GM18873 (cell line): ENCODE measurements around the gene UNC79.
"Not testable (repeated sequence)": the region's sequence is repeated elsewhere in the genome, so short reads cannot be mapped to it uniquely, and the experiment has no call there.

Experiments
- ATAC-seq: cut with Tn5 transposase; IDR thresholded peaks from one replicate; pipeline ENCODE4 v1.9.1; 2021; ENCODE audit warnings: mild to moderate bottlenecking, moderate library complexity, moderate number of reproducible peaks; ENCODE audit not compliant: unreplicated experiment, low FRiP score

UNC79 gene

DNA sequence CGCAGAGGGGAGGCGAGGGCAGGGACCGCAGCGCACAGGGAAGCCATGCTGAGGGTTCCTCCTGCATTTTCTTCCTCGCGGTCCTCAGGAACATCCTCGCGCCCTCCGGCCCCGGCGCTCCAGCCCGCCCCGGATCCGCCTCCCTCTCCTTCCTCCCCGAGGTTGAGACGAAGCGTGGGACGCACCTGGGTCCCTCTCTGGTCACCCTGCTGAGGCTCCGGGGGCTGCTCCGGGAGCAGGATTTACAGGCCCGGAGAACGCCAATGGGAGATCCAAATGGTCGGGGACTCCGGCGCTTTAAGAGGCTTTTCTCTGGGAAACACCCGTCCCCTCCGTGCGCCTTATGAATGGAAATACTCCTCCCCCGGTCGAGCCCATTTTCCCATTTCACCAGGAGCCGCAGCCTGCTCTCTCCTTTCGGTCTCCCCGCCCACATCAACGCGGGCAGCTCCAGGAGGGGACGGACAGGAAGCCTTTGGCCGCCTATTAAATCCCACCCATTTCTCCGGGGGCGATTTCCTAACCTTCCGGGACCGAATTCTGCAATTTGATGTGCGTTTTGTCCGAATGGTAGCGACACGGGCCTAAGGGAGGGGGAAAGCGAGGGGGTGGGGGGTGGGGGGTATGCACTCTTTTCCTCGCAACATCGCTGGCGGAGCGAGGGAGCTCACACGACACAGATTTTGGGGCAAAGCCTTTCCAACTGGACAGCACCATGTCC lies at the start of gene UNC79:
Gene UNC79, plus strand, starts transcription at position 625 of the 721 bp plus-strand sequence. Its CDS starts 91 bp downstream, at position 716.
- no peak for ATAC-seq

DNA sequence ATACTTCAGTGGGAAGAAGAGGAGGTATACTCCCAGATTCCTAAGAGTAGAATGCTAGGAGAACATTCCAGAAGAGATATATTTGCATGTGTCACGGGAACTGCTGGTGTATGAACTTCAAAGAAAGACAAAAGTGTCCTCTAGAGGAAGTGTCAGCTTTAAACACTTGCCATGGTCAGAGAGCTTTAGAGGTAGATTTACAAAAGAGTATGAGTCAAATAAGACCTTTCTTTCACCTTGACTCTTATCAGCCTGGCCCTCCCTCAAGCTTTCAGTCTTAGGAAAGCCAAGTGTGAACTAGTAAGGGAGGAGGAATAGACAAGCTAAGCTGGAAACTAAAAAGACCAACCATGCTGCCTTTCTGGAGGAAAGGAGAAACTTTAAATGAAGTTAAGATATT lies 49.1 kb upstream of the UNC79 start:
- ATAC-seq, result no peak

DNA sequence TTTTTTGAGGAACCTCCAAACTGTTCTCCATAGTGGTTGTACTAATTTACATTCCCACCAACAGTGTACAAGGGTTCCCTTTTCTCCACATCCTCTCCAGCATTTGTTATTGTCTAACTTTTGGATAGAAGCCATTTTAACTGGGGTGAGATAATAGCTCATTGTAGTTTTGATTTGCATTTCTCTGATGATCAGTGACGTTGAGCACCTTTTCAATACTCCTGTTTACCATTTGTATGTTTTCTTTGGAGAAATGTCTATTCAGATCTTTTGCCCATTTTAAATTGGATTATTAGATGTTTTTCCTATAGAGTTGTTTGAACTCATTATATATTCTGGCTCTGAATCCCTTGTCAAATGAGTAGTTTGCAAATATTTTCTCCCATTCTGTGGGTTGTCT lies 46.5 kb upstream of the UNC79 start:
- ATAC-seq, result not testable (repeated sequence)

DNA sequence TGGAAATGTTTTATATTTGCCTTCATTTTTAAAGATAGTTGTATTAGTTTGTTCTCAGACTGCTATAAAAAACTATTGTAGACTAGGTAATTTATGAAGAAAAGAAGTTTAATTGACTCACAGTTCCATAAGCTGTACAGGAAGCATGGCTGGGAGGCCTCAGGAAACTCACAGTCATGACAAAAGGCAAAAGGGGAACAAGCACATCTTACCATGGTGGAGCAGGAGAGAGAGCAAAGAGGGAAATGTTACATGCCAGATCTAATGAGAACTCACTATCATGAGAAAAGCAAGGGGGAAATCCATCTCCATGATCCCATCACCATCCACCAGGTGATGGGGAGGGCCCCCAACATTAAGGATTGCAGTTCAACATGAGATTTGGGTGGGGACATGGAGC lies 35.5 kb upstream of the UNC79 start:
- no peak for ATAC-seq

DNA sequence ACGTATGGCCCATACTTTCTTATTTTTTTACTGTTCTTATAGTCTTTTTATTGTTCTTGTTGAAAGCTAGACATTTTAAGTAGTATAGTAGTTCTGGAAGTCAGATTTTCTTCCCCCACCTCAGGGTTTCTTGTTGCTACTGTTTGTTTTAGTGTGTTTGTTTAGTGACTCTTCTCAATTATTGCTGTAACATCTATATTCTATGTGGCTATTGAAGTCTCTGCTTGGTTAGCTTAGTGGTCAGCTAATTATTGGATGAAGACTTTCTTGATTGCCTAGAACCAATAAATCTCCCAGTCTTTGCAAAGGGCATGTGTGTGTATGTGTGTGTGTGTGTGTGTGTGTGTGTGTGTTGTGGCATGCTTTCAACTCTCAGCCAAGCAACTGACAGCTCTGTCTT lies 34.3 kb upstream of the UNC79 start:
- ATAC-seq, result no peak

DNA sequence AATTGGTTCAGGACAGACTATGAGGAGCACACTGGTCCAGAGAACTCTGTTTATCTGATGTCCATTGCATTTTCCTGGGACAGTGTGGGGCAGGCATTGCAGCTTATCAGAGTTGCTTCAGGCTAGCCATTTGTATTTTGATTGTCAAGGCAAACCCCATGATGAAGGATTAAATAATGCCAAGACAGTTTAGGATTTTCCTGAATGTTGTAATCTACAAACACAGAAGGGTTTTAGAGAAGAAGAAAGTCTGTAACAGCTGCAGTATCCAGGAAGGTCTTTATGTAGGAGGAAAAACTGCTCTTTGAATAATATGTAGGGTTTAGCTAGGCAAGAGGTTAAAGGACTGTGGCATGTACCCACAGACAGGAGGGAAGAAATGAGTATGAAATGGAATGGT lies 32.2 kb upstream of the UNC79 start:
- no peak for ATAC-seq

DNA sequence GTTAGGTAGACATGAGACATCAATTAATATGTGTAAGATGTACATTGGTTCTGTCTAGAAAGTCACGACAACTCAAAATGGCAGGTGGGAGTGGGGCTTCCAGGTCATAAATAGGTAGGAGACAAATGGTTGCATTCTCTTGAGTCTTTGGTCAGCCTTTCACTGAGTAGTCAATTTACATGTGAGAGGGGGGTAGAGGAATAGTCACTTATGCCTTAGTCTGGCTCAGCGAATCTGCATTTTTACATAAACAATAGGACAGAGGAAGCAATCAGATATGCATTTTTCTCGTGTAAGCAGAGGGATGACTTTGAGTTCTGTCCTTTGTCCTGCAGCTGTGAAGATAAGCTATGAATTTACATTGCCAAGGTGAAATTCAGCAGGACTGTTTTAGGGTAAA lies 27.8 kb upstream of the UNC79 start:
- ATAC-seq, result no peak

DNA sequence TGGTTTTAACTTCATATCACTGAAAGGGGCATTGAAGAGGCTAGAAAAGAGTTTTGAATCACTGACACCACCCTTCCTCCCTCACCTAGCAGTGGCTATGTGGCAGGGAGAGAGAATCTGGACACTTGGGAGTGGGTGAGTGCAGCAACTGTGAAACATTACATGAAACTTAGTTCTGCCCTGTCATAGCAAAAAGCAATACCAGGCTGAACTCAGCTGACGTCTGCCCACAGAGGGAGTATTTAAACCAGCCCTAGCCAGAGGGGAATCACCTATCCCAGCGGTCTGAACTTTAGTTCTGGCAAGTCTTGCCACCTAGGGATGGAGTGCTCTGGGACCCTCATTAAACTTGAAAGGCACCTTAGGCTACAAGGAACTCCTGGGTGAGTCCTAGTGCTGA lies 20.7 kb upstream of the UNC79 start:
- no peak for ATAC-seq

DNA sequence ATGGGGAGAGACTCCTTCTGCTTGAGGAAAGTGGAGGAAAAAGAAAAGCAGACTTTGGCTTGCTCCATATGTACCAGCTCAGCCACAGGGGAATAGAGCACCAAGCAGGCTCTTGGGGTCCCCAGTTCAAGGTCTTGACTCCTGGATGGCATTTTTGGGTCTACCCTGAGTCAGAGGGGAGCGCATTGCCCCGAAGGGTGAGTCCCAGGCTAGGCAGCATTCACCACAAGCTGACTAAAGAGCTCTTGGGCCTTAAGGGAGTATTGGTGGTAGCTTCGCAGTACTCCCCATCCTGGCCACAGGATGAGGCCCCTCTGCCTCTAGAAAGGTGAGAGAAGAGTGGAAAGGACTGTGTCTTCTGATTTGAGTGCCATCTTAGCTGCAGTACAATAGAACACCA lies 19.8 kb upstream of the UNC79 start:
- no peak for ATAC-seq

DNA sequence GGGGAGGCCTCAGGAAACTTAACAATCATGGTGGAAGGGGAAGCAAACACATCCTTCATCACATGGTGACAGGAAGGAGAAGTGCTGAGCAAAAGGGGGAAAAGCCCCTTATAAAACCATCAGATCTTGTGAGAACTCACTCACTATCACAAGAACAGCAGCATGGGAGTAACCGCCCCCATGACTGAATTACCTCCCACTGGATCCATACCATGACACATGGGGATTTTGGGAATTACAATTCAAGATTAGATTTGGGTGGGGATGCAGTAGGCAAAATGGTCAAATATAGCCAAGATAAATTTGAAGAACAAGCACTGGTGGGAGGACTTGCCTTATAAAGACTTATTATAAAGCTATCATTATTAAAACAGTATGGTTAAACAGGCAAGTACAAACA lies 5.6 kb upstream of the UNC79 start:
- ATAC-seq, result not testable (repeated sequence)

DNA sequence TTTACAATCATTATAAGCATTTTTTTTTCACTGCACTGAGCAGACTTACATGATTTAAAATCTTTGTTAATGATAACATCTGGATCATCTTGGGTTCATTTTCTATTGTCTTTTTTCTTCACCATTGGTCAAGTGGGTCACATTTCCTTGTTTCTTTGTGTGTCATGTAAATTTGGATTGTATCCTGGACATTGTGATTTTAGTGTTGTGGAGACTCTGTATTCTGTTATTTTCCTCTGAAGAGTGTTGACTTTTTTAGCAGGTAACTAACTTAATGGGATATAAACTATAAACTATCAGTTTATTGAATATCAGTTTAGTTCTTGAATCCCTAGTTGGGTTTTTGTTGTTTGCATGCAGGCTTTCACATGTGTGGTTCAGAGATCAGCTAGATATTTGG lies 4.0 kb upstream of the UNC79 start:
- no peak for ATAC-seq

DNA sequence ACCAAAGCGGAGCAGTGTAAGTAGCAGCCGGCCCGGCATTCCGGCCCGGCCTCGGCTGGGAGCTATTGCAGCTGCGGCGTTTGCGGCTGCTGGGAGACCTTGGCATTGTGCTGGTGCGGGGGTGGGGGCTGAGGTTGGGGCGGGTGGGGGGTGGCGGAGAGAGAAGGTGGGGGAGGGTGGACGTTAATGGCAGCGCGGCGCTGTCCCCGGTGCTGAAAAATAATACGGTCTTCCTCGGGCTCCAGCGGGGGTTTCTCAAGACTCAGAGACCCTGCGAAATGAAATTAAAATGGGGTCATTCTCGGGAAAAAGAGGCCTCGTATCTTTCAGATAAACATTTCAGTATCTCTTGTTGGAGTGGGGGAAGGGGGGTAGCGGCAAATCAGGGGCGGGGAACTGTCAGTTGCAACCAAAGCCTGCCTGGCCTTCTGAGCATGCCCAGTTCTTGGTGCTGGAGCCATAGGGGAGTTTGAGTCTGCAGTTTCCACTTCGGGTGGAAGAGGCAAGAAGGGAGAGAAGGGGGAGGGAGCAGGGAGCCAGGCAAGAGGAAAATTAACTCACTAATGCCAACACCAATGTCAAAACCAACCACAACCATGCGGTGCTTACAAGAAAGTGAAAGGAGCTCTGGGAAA lies 414 bp downstream of the UNC79 start:
- no peak for ATAC-seq

DNA sequence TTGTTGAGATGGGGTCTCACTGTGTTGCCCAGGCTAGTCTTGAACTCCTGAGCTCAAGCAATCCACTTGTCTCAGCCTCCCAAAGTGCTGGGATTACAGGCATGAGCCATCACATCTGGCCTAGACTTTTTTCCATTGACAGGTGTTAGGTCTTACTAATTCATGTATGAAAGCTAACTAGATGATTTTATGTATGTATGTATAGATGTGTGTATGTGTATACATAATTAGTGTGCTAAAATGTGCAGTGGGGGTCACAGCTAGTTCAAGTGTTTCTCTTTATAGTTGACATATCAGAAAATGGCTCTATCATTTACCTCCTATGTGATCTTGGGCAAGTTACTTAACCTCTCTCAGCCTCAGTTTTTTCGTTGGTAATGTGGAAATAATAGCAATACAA lies 23.5 kb downstream of the UNC79 start:
- ATAC-seq, result no peak

DNA sequence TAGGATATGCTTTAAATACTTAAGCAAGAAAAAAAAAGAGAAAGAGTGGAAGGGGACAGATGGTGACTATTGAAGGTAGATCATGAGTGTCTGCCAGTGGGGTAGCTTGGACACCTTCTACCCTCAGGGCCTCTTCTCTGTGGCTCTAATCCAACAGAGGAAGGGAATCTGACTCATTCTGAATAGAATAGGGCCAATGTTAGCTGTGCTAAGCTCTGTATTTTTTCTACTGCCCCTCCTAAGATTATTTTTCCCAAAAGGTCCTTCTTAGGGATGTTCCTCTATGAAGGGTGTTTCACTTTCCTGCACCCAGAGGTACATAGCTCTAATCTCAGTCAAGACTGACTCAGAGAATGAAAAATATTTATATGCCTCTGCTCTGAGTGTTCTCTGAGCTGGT lies 25.6 kb downstream of the UNC79 start:
- ATAC-seq, result no peak

DNA sequence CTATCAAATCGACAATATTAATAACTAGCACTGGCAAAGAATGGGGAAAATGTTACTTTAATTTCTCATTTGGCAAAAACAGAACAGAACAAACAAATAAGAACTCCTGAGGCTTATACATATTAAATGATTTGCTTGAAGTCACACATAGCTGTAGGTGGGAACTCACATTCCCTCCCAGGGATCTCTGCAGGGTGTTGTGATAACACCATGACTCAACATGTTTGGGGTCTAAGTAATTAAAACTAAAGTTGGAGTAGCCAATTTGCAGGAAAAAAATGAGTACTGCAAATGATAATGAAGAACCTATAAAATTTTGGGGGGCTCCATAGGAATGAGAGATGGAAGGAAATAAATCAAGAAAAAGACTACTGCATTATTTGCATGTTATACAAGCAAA lies 27.5 kb downstream of the UNC79 start:
- no peak for ATAC-seq

DNA sequence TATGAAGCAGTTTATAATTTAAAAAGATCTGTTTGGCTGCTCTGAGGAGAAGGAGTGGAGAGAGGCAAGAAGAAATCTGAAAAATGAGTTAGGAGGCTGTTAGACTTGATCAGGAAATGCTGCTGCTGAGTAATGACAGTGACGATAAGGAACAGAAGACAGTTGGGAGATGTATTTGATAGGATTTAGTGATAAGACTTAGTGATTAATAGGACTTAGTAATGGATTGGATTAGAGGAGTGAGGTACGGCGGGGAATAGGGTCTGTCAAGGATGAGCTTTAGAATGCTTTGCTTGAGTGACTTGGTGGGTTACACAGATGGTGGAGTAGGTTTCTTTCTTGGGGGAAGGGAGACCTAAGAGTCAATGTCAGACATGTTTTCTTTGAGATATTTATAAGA lies 31.7 kb downstream of the UNC79 start:
- no peak for ATAC-seq

DNA sequence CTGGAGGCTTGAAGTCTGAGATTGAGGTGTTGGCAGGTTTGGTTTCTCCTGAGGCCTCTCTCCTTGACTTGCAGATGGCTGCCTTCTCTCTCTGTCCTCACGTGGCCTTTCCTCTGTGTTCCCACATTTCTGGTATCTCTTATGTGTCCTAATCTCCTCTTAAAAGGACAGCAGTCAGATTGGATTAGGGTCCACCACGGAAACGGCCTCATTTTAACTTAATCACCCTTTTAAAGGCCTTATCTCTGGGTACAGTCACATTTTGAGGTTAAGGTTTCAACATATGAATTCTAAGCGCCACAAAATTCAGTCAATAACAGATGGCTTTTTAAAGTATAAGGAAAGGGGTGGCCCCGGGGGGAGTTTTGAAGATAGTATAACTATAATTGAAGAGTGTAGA lies 33.5 kb downstream of the UNC79 start:
- ATAC-seq, result no peak

DNA sequence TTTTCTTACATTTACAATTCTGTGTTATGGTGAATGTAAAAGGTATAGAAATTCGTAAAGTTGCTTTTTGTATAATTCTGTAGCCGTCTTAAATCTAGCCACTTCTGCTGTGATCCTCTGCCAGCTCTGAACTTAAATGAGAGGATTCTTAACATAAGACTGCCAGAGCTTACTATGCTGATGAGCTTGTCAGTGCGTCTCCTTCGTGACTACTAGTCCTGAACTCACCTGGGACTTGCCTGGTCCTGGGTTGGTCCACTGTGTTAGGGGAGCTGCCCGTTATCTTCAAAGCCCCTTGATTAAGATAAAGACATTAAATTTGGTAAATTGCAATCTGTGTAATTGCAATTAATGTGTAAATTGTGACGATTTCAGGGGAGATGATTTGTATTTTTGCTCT lies 44.7 kb downstream of the UNC79 start:
- ATAC-seq, result no peak

DNA sequence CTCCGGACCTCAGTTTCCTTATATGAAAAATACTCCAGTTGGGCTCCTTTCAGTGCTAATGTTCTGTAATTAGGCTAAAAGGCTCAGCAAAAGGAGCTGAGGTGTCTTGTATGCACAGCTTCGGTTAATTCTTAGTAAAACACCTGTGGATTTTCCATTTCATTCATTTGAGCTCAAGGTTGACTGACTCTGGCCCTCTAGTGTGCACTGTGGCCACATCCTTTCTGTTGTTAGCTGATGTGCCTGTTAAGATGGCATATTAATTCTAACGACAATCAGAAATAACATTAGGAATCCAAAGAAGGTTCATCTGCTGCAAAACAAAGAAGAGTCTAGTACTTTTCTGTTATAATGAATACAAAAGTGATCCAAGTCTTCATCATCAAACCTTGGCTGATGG lies 45.6 kb downstream of the UNC79 start:
- no peak for ATAC-seq

DNA sequence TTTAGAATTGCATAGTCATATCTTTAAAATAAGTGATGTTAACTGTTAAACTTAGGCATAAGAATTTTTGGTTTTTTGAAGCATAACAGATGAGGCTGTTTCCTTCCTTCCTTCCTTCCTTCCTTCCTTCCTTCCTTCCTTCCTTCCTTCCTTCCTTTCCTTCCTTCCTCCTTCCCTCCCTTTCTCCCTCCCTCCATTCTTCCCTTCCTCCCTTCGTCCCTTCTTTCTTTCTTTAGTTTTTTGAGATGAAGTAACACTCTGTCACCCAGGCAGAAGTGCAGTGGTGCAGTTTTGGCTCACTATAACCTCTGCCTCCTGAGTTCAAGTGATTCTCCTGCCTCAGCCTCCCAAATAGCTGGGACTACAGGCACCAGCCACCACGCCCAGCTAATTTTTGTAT lies 48.3 kb downstream of the UNC79 start:
- not testable (repeated sequence) for ATAC-seq

DNA sequence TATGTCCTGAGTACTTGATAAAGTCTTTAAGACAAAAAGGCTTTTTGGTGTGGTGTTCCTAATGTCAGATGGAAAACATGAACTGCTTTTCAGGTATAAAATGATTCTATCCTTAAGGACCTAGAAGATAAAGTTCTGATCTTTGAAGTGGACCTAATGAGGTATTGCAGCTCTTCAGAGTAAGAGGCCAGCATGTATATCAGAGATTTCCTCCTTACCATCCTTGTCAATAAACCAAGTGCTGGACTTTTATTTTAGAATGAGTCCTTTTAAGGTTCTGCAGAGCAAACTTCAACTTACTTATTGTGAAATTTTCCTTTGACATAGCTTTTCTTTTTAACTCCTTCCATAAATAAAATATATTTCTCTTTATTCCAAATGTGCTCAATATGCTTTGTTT lies 50.1 kb downstream of the UNC79 start:
- no peak for ATAC-seq

DNA sequence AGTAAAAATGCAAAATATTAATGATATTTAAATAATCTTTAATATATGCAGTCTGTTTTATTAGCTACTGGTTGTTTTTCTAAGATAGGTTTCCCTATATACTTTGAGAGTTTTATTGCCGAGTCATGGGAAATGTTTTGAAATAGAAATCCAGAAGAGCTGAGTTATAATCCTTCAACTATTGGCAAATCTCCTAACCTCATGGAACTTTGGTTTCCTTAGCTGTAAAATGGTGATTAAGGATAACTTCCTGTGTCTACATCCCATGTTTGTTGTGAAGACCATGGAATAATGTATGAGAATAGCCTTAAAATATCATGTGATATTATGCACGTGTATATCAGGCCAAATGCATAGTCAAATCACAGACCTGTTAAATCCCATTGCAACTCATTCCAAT lies 51.0 kb downstream of the UNC79 start:
- no peak for ATAC-seq
